A673 (cell line): Measurements from ENCODE around the gene CDH23.

Source experiments
- EZH2 ChIP-seq: fragments of 200-600 bp; sonication (generic); IDR thresholded peaks from 2 replicates; pipeline ENCODE4 v1.6.1; 2017; ENCODE audit warnings: borderline replicate concordance, low read depth, mild to moderate bottlenecking, mixed read lengths, antibody characterized with exemption, low read length; ENCODE audit not compliant: poor library complexity, severe bottlenecking
- TF ChIP-seq, protein P1 (sequence below): fragments of 300-800, 200-600 bp; sonication (generic); conservative IDR thresholded peaks from 2 replicates; pipeline ENCODE4 v1.5.1; 2017; ENCODE audit warnings: low read depth, mild to moderate bottlenecking, antibody characterized with exemption, low read length, moderate library complexity, mixed read lengths

DNA sequence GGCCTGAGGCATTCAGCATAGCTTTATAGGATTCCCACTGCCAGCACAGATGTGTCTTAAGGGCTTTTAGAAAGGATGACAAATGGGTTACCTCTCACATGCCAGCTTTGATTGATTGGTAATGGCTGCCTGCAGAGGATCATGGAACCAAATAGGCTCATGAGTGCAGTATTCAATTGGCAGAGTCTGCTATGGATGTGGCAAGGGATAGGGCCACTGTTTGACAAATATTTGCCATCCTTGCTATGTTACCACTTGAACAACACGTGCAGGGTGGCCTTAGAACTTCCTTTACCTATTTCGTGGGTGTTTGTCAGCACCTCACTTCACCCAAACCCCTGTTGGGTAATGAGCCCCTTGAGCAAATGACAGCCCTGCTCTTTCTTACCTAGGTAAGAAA is 183.7 kb downstream of the CDH23 start:
- TF ChIP-seq, protein P1, sequence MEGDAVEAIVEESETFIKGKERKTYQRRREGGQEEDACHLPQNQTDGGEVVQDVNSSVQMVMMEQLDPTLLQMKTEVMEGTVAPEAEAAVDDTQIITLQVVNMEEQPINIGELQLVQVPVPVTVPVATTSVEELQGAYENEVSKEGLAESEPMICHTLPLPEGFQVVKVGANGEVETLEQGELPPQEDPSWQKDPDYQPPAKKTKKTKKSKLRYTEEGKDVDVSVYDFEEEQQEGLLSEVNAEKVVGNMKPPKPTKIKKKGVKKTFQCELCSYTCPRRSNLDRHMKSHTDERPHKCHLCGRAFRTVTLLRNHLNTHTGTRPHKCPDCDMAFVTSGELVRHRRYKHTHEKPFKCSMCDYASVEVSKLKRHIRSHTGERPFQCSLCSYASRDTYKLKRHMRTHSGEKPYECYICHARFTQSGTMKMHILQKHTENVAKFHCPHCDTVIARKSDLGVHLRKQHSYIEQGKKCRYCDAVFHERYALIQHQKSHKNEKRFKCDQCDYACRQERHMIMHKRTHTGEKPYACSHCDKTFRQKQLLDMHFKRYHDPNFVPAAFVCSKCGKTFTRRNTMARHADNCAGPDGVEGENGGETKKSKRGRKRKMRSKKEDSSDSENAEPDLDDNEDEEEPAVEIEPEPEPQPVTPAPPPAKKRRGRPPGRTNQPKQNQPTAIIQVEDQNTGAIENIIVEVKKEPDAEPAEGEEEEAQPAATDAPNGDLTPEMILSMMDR = no peak
- TF ChIP-seq EZH2 = no peak
